Hepatic stellate cell (primary cell): ENCODE measurements around the gene EFNA2.
A peak's percentile ranks its signal among the peaks of the same experiment; 100 is the strongest.
"Not testable (repeated sequence)": the region's sequence is repeated elsewhere in the genome, so short reads cannot be mapped to it uniquely, and the experiment has no call there.

Source experiments
- DNase-seq: peaks from one replicate; pipeline ENCODE4 v3.0.0; 2011; ENCODE audit warnings: low spot score

The EFNA2 gene

GRCh38 chr19:1318678-1319471 is 33.2 kb downstream of the EFNA2 start:
- DNase-seq: no peak

- DNase-seq: not testable (repeated sequence)
These were observed 34.6 kb downstream of the EFNA2 start for GRCh38 chr19:1320282-1320650.

DNA sequence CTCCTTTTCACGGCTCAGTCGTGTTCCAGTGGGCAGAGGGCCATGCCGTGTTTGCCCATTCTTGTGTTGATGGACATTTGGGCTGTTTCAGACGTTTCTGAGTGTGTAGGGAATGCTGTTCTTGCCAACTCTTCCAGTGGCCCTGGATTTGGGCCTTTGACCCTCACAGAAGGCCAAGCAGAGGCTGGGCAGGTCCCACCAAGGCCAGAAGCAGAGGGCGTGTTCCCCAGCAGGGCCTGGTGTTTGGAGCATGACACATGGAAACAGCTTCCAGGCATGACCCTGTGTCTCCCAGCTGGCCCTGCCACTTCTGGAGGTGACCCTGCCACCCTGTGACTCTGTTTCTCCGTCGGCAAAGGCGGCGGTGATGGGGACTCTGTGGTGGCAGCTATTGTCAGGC is 35.9 kb downstream of the EFNA2 start:
- DNase-seq: no peak

- no peak for DNase-seq
These were observed 36.7 kb downstream of the EFNA2 start for GRCh38 chr19:1322198-1322981.

GRCh38 chr19:1324249-1324805 is 38.7 kb downstream of the EFNA2 start:
- DNase-seq: no peak

DNA sequence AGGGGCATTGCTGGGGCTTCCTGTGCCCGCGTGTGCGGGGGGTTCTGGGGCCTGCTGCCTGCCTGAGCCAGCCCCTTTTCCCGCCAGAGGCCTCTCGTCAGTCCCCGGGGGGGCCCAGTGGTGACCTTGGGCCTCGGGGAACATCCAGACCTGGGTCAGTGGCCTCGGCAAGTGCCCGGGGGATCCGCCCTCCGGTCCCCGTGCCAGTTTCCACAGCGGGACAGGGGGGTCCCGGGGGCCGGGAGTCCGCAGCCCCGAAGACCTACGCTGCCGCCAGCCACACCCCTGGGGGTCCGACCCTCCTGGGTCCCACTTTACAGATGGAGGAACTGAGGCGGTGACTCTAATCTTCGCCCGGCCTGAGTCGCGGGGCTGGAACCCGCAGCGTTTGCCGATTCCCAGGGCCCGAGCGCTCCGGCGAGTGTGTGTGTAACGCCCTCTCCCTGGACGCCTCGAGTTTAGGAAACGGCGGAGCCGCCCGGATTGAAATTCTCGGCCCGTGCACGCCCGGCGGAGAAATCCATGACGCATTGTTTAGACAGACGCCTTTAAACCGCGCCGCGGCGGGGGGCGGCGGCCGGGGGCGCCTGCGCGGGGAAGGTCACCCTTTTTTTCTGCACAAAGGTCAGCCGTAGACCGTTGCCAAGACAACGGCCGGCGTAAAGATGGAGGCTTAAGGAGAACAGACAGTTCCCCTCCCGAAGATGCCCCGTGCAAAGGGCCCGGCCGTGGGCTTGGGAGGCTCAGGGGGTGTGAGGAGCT is 39.3 kb downstream of the EFNA2 start:
- peak; percentile 88 for DNase-seq

GRCh38 chr19:1325568-1326294 is 40.1 kb downstream of the EFNA2 start:
- DNase-seq: no peak

DNA sequence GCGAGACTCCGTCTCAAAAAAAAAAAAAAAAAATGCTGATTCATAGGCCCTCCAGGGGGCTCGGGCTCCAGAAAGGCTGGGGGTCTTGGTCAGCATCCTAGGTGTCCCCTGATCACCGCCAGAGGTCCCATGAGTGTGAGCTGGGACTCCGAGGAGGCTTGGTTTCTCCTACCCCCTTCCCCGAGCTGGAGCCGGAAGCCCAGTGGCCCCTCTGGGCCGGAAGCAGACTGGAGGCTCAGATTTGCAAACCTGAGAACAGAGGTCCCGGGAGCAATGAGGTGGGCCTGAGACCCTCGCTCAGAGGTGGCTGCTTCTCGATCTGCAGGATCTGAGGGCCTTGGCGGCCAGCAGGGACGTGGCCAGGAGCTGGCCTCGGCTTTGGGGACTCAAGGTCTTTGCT is 41.5 kb downstream of the EFNA2 start:
- no peak for DNase-seq

DNA sequence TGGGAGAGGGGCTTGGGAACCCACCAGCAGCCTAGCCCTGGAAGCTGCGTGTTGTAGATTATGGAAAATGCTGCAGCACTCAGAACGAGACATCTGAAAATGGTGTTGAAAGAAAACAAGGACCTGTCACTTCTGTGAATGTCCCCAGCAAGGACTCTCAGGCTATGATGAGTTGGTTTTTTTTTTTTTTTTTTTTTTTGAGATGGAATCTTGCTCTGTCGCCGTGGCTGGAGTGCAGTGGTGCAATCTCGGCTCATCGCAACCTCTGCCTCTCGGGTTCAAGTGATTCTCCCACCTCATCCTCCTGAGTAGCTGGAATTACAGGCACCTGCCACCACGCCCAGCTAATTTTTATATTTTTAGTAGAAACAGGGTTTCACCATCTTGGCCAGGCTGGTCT is 46.5 kb downstream of the EFNA2 start:
- DNase-seq: not testable (repeated sequence)

GRCh38 chr19:1336079-1336684 is 50.5 kb downstream of the EFNA2 start:
- DNase-seq: no peak

DNA sequence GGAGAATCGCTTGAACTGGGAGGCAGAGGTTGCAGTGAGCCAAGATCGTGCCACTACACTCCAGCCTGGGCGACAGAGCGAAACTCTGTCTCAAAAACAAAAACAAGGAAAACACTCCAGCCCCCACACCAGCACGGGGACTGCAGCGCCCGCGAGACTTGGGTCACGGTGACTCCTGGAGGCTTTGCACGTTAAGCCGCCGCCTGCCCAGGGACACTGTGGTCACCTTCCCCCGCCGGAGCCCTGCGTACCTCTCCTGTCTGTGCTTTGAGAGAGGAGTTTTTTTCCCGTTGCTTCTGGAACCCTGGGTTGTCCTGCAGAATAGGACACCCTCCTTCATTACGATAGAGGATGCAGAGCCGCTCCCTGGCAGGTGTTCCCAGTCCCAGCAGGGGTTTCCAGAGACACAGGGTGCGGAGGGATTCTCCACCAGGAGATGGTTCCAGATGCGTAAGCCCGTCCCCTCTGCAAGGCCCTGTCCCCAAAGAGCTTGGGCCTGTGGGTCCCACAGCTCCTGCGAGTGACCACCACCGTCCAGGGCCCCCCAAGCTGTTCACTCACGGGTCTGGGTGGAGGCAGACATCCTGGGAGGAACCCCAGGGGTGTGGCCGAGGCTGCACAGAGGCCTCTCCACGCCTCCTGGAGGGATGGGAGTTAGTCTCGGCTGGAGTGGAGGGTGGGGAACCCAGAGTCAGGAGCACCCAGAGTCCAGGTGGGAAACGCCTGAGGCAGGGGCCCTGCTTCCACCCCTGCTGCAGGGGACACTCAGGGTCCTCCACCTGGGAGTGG is 55.2 kb downstream of the EFNA2 start:
- no peak for DNase-seq

GRCh38 chr19:1343041-1343440 is 57.4 kb downstream of the EFNA2 start:
- no peak for DNase-seq

- no peak for DNase-seq
These were observed 63.5 kb downstream of the EFNA2 start for GRCh38 chr19:1349211-1349610.

GRCh38 chr19:1350867-1351266 is 65.2 kb downstream of the EFNA2 start:
- no peak for DNase-seq
